ENCODE data around the gene AGBL4. TPM values are rescaled to one million over a fixed set of nuclear protein-coding genes. Genes with fewer than 3 reads are reported as not detected.

AGBL4 gene
- total RNA-seq, 1 experiment from 2014 or later: not detected

DNA sequence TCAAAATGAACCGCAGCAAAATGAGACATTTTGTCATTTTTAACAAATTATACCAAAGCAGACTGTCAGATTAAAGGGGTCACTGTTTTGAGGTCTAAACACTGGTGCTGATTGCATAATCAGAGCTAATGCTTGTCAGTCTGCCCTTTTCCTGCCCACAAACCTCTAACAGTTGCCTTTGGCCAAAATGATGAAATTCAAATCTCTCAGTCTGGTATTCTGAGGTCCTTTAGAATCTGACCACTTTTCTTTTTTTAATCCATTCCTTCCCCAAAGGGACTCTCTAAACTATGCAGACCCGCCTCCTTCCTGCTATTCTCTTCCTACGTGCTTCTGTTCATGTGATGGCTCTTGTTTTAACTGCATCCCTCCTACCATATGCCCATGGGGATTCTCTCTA lies 1406.5 kb downstream of the AGBL4 start:
- TF ChIP-seq, protein P1, sequence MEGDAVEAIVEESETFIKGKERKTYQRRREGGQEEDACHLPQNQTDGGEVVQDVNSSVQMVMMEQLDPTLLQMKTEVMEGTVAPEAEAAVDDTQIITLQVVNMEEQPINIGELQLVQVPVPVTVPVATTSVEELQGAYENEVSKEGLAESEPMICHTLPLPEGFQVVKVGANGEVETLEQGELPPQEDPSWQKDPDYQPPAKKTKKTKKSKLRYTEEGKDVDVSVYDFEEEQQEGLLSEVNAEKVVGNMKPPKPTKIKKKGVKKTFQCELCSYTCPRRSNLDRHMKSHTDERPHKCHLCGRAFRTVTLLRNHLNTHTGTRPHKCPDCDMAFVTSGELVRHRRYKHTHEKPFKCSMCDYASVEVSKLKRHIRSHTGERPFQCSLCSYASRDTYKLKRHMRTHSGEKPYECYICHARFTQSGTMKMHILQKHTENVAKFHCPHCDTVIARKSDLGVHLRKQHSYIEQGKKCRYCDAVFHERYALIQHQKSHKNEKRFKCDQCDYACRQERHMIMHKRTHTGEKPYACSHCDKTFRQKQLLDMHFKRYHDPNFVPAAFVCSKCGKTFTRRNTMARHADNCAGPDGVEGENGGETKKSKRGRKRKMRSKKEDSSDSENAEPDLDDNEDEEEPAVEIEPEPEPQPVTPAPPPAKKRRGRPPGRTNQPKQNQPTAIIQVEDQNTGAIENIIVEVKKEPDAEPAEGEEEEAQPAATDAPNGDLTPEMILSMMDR (IDR thresholded peaks at IDR 0.05; ENCODE audit: insufficient read depth in 1 of 2, low read depth in 1 of 2, low read length in 1 of 2, severe bottlenecking in 1 of 2, unreplicated experiment in 1 of 2): no peak
- no peaks in the 10 kb centered on the region for H3K9me3 ChIP-seq
- no peak for DNase-seq
- no peaks in the 10 kb centered on the region for H3K36me3 Mint-ChIP-seq (ENCODE audit: insufficient read depth, unreplicated experiment)
- no TSS peak for BruUV-seq (replicated peaks)
- H3K4me1 Mint-ChIP-seq (ENCODE audit: low read depth, unreplicated experiment): no peaks in the 10 kb centered on the region
- no peaks in the 10 kb centered on the region for H3K36me3 ChIP-seq (ENCODE audit: control insufficient read depth, insufficient read depth, low read length)
- H3K27me3 Mint-ChIP-seq (ENCODE audit: insufficient read depth, unreplicated experiment): peaks cover 12% of the 10 kb centered on the region
- H3K27ac Mint-ChIP-seq (ENCODE audit: unreplicated experiment): no peak overlapping the region
- ChIA-PET CTCF (no interaction called here), POLR2A (no interaction called here)
- H3K4me3 Mint-ChIP-seq (ENCODE audit: unreplicated experiment): no peak overlapping the region
- no peak overlapping the region for H3K4me3 ChIP-seq (ENCODE audit: low read depth, low read length)
- no peaks in the 10 kb centered on the region for H3K9me3 Mint-ChIP-seq (ENCODE audit: unreplicated experiment)
- H3K27me3 ChIP-seq (replicated peaks; ENCODE audit: control insufficient read depth, insufficient read depth, low read length): no peaks in the 10 kb centered on the region
- intact Hi-C loops (cut with micrococcal nuclease; ENCODE audit: unreplicated experiment): no loop called here
- H3K4me1 ChIP-seq: no peaks in the 10 kb centered on the region

DNA sequence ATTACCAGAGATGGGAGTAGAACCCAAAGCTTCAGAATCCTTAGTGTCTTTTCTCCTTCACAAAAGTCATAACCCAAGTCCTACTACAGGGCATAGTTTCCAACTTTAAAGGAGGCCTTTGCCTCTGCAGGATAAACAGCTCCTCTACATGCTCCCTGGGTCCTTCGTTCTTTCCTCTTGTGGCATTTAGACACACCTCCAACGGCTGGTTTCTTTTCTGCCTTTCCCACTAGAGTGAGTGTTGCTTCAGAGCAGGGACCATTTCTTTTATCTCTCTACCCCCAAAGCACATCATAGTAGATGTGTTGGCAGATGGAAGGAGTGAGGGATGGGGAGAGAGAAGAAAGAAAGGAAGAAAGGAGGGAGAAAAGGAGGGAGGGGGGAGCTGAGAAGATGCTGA lies 1407.0 kb downstream of the AGBL4 start:
- Mint-ChIP-seq H3K4me1 (ENCODE audit: low read depth, unreplicated experiment) (no peaks in the 10 kb centered on the region), H3K9me3 (ENCODE audit: unreplicated experiment) (no peaks in the 10 kb centered on the region), H3K36me3 (ENCODE audit: insufficient read depth, unreplicated experiment) (no peaks in the 10 kb centered on the region), H3K27ac (ENCODE audit: unreplicated experiment) (no peak overlapping the region), H3K27me3 (ENCODE audit: insufficient read depth, unreplicated experiment) (peaks cover 12% of the 10 kb centered on the region), H3K4me3 (ENCODE audit: unreplicated experiment) (no peak overlapping the region)
- CTCF ChIA-PET: no interaction called here
- no peak for DNase-seq
- BruUV-seq (replicated peaks): no TSS peak
- Histone ChIP-seq H3K36me3 (ENCODE audit: control insufficient read depth, insufficient read depth, low read length) (no peaks in the 10 kb centered on the region), H3K9me3 (no peaks in the 10 kb centered on the region), H3K4me3 (ENCODE audit: low read depth, low read length) (no peak overlapping the region), H3K27me3 (replicated peaks; ENCODE audit: control insufficient read depth, insufficient read depth, low read length) (no peaks in the 10 kb centered on the region), H3K4me1 (no peaks in the 10 kb centered on the region)
- TF ChIP-seq, protein P1 (IDR thresholded peaks at IDR 0.05; ENCODE audit: insufficient read depth in 1 of 2, low read depth in 1 of 2, low read length in 1 of 2, severe bottlenecking in 1 of 2, unreplicated experiment in 1 of 2): no peak
- POLR2A ChIA-PET: no interaction called here
- intact Hi-C loops (cut with micrococcal nuclease; ENCODE audit: unreplicated experiment): no loop called here

DNA sequence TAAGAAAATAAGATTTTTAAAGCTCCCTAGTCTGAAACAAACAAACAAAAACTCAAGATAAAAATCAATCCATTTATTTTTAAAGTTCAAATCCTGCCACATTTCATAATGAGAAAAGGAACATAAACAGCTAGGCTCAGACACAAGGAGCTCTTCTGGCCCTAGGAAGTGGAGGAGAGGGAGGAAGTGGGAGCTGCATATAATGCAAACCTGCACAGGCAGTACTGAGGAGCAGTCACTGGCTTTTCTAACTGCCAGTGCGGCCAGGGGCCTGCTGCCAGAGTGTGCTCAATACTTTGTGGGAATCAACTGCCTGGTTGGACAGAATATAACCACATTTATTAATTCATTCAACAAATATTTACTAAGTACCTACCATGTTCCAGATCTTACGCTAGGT lies 1411.9 kb downstream of the AGBL4 start:
- no peaks in the 10 kb centered on the region for H3K36me3 Mint-ChIP-seq (ENCODE audit: insufficient read depth, unreplicated experiment)
- DNase-seq: no peak
- ChIA-PET CTCF (no interaction called here), POLR2A (no interaction called here)
- no peaks in the 10 kb centered on the region for H3K36me3 ChIP-seq (ENCODE audit: control insufficient read depth, insufficient read depth, low read length)
- H3K9me3 Mint-ChIP-seq (ENCODE audit: unreplicated experiment): no peaks in the 10 kb centered on the region
- TF ChIP-seq, protein P1 (IDR thresholded peaks at IDR 0.05; ENCODE audit: insufficient read depth in 1 of 2, low read depth in 1 of 2, low read length in 1 of 2, severe bottlenecking in 1 of 2, unreplicated experiment in 1 of 2): no peak
- no peak overlapping the region for H3K4me3 Mint-ChIP-seq (ENCODE audit: unreplicated experiment)
- H3K27me3 Mint-ChIP-seq (ENCODE audit: insufficient read depth, unreplicated experiment): peaks cover 11% of the 10 kb centered on the region
- BruUV-seq (replicated peaks): no TSS peak
- no peaks in the 10 kb centered on the region for H3K4me1 Mint-ChIP-seq (ENCODE audit: low read depth, unreplicated experiment)
- no peaks in the 10 kb centered on the region for H3K4me1 ChIP-seq
- H3K9me3 ChIP-seq: no peaks in the 10 kb centered on the region
- H3K27me3 ChIP-seq (replicated peaks; ENCODE audit: control insufficient read depth, insufficient read depth, low read length): no peaks in the 10 kb centered on the region
- H3K27ac Mint-ChIP-seq (ENCODE audit: unreplicated experiment): no peak overlapping the region
- no peak overlapping the region for H3K4me3 ChIP-seq (ENCODE audit: low read depth, low read length)
- intact Hi-C loops (cut with micrococcal nuclease; ENCODE audit: unreplicated experiment): no loop called here
